Neutrophil (primary cell): ENCODE measurements around the gene SLC38A11.
"Not testable (repeated sequence)": the region's sequence is repeated elsewhere in the genome, so short reads cannot be mapped to it uniquely, and the experiment has no call there.

Source experiments
- H3K27ac ChIP-seq: fragments of 200-600 bp; sonication (generic); 2 replicates; pipeline ENCODE4 v1.5.1; 2016; ENCODE audit warnings: mild to moderate bottlenecking, moderate library complexity
- H3K27me3 ChIP-seq: fragments of 200-600 bp; sonication (generic); 2 replicates; pipeline ENCODE4 v1.6.0; 2016; ENCODE audit warnings: mild to moderate bottlenecking
- H3K36me3 ChIP-seq: fragments of 200-600 bp; sonication (generic); 2 replicates; pipeline ENCODE4 v1.5.1; 2017
- H3K4me1 ChIP-seq, 2 experiments: fragments of 200-600 bp in 1 of 2; sonication (generic) in 1 of 2; 1 replicate in 1 of 2; 2 replicates in 1 of 2; pipeline versions ENCODE4 v1.5.1 to v1.6.1; 2013 to 2016; ENCODE audit warnings: low read depth in 1 of 2, low read length in 1 of 2, mild to moderate bottlenecking in 1 of 2, moderate library complexity in 1 of 2; ENCODE audit not compliant: control insufficient read depth in 1 of 2, insufficient read depth in 1 of 2
- H3K4me3 ChIP-seq, 2 experiments: fragments of 200-600 bp in 1 of 2; sonication (generic) in 1 of 2; 1 replicate in 1 of 2; 2 replicates in 1 of 2; pipeline ENCODE4 v1.5.1; 2013 to 2016; ENCODE audit warnings: low read depth in 1 of 2, low read length in 1 of 2, mild to moderate bottlenecking in 1 of 2, moderate library complexity in 1 of 2
- H3K9me3 ChIP-seq: fragments of 200-600 bp; sonication (generic); 2 replicates; pipeline ENCODE4 v1.5.1; 2016
- CTCF ChIP-seq: fragments of 200-600 bp; sonication (generic); IDR thresholded peaks from 2 replicates; pipeline ENCODE4 v1.5.1; 2016; ENCODE audit warnings: antibody characterized with exemption

The SLC38A11 gene

GRCh38 chr2:164992818-164993217 is 37.5 kb upstream of the SLC38A11 start:
- no peaks in the 10 kb centered on the region for H3K36me3 ChIP-seq
- no peaks in the 10 kb centered on the region for H3K9me3 ChIP-seq
- H3K4me3 ChIP-seq: no peak overlapping the region
- TF ChIP-seq CTCF: no peak
- H3K4me1 ChIP-seq: no peaks in the 10 kb centered on the region
- H3K27me3 ChIP-seq: no peaks in the 10 kb centered on the region
- H3K27ac ChIP-seq: no peak overlapping the region

- H3K4me1 ChIP-seq, H3K9me3 ChIP-seq, H3K27me3 ChIP-seq, H3K4me3 ChIP-seq, H3K27ac ChIP-seq, H3K36me3 ChIP-seq: not testable (repeated sequence)
These were observed 36.7 kb upstream of the SLC38A11 start for GRCh38 chr2:164992093-164992454.

- not testable (repeated sequence) for H3K36me3 ChIP-seq, H3K27ac ChIP-seq, H3K9me3 ChIP-seq, H3K4me1 ChIP-seq, H3K4me3 ChIP-seq, H3K27me3 ChIP-seq
These were observed 36.2 kb upstream of the SLC38A11 start for GRCh38 chr2:164991361-164992092.

GRCh38 chr2:164990953-164991352 is 35.6 kb upstream of the SLC38A11 start:
- H3K27me3 ChIP-seq, H3K27ac ChIP-seq, H3K9me3 ChIP-seq, H3K36me3 ChIP-seq, H3K4me3 ChIP-seq, H3K4me1 ChIP-seq: not testable (repeated sequence)

- H3K27me3 ChIP-seq, H3K27ac ChIP-seq, H3K9me3 ChIP-seq, H3K4me3 ChIP-seq, H3K36me3 ChIP-seq, H3K4me1 ChIP-seq: not testable (repeated sequence)
These were observed 33.5 kb upstream of the SLC38A11 start for GRCh38 chr2:164988805-164989204.

GRCh38 chr2:164986027-164986426 is 30.7 kb upstream of the SLC38A11 start:
- H3K9me3 ChIP-seq, H3K4me1 ChIP-seq, H3K27ac ChIP-seq, H3K36me3 ChIP-seq, H3K27me3 ChIP-seq, H3K4me3 ChIP-seq: not testable (repeated sequence)

- no peak for TF ChIP-seq CTCF
- H3K27me3 ChIP-seq: no peaks in the 10 kb centered on the region
- no peaks in the 10 kb centered on the region for H3K36me3 ChIP-seq
- no peaks in the 10 kb centered on the region for H3K4me1 ChIP-seq
- no peak overlapping the region for H3K4me3 ChIP-seq
- H3K9me3 ChIP-seq: no peaks in the 10 kb centered on the region
- no peak overlapping the region for H3K27ac ChIP-seq
These were observed 29.1 kb upstream of the SLC38A11 start for GRCh38 chr2:164984428-164984827.

GRCh38 chr2:164981217-164981990 is 26.1 kb upstream of the SLC38A11 start:
- no peak overlapping the region for H3K27ac ChIP-seq
- no peak overlapping the region for H3K4me3 ChIP-seq
- no peaks in the 10 kb centered on the region for H3K9me3 ChIP-seq
- TF ChIP-seq CTCF: no peak
- H3K4me1 ChIP-seq: no peaks in the 10 kb centered on the region
- no peaks in the 10 kb centered on the region for H3K36me3 ChIP-seq
- H3K27me3 ChIP-seq: no peaks in the 10 kb centered on the region

GRCh38 chr2:164980688-164981087 is 25.4 kb upstream of the SLC38A11 start:
- not testable (repeated sequence) for H3K27me3 ChIP-seq, H3K9me3 ChIP-seq, H3K27ac ChIP-seq, H3K4me3 ChIP-seq, H3K4me1 ChIP-seq, H3K36me3 ChIP-seq
